WTC11 (cell line): ENCODE measurements around the gene LRRFIP1.

Source experiments
- ATF1 ChIP-seq: sonication (generic); formaldehyde crosslinking; IDR thresholded peaks from 2 replicates; pipeline ENCODE4 v1.8.1; 2023; ENCODE audit warnings: mild to moderate bottlenecking, moderate library complexity, missing genetic modification reagents
- CTCF ChIP-seq: fragments of 200-600 bp; IDR thresholded peaks from 2 replicates; pipeline ENCODE4 v1.8.0; 2022; ENCODE audit warnings: antibody characterized with exemption
- EMX1 ChIP-seq: fragments of 250-450 bp; sonication (Bioruptor Pico); IDR thresholded peaks from 2 replicates; pipeline ENCODE4 v1.8.0; 2021; ENCODE audit warnings: mild to moderate bottlenecking
- KAT7 ChIP-seq: sonication (generic); formaldehyde crosslinking; IDR thresholded peaks from 2 replicates; pipeline ENCODE4 v1.8.1; 2023; ENCODE audit warnings: missing genetic modification reagents, mild to moderate bottlenecking, borderline replicate concordance
- MYBL2 ChIP-seq: sonication (generic); formaldehyde crosslinking; IDR thresholded peaks from 2 replicates; pipeline ENCODE4 v1.8.1; 2023; ENCODE audit warnings: mild to moderate bottlenecking, moderate library complexity, missing genetic modification reagents
- SMAD4 ChIP-seq: sonication (generic); formaldehyde crosslinking; IDR thresholded peaks from 2 replicates; pipeline ENCODE4 v1.8.0; 2022; ENCODE audit warnings: mild to moderate bottlenecking, missing genetic modification reagents
- STAT6 ChIP-seq: sonication (generic); formaldehyde crosslinking; conservative IDR thresholded peaks from 2 replicates; pipeline ENCODE4 v1.8.1; 2023; ENCODE audit warnings: mild to moderate bottlenecking, low read depth, missing genetic modification reagents, moderate library complexity
- TP53 ChIP-seq: sonication (generic); formaldehyde crosslinking; IDR thresholded peaks from 2 replicates; pipeline ENCODE4 v1.8.1; 2023; ENCODE audit warnings: mild to moderate bottlenecking, missing genetic modification reagents
- ZNF423 ChIP-seq: fragments of 250-450 bp; sonication (Bioruptor Pico); IDR thresholded peaks from 2 replicates; pipeline ENCODE4 v2.1.2; 2022; ENCODE audit warnings: mild to moderate bottlenecking, moderate library complexity
- TF ChIP-seq, protein P1 (sequence below): sonication (generic); formaldehyde crosslinking; IDR thresholded peaks from 2 replicates; pipeline ENCODE4 v1.8.0; 2022; ENCODE audit warnings: missing genetic modification reagents
- TF ChIP-seq, protein P2 (sequence below): sonication (generic); formaldehyde crosslinking; IDR thresholded peaks from 2 replicates; pipeline ENCODE4 v1.8.0; 2022; ENCODE audit warnings: mild to moderate bottlenecking, missing genetic modification reagents
- TF ChIP-seq, protein P3 (sequence below): sonication (generic); formaldehyde crosslinking; IDR thresholded peaks from 2 replicates; pipeline ENCODE4 v1.8.1; 2023; ENCODE audit warnings: mild to moderate bottlenecking, missing genetic modification reagents

- TF ChIP-seq MYBL2 (CRISPR knock-in tag) (no peak), CTCF (no peak), STAT6 (no peak), TP53 (no peak), SMAD4 (no peak), ZNF423 (CRISPR knock-in tag) (no peak), ATF1 (CRISPR knock-in tag) (no peak), EMX1 (CRISPR knock-in tag) (no peak), KAT7 (CRISPR knock-in tag) (no peak)
- TF ChIP-seq, protein P1, sequence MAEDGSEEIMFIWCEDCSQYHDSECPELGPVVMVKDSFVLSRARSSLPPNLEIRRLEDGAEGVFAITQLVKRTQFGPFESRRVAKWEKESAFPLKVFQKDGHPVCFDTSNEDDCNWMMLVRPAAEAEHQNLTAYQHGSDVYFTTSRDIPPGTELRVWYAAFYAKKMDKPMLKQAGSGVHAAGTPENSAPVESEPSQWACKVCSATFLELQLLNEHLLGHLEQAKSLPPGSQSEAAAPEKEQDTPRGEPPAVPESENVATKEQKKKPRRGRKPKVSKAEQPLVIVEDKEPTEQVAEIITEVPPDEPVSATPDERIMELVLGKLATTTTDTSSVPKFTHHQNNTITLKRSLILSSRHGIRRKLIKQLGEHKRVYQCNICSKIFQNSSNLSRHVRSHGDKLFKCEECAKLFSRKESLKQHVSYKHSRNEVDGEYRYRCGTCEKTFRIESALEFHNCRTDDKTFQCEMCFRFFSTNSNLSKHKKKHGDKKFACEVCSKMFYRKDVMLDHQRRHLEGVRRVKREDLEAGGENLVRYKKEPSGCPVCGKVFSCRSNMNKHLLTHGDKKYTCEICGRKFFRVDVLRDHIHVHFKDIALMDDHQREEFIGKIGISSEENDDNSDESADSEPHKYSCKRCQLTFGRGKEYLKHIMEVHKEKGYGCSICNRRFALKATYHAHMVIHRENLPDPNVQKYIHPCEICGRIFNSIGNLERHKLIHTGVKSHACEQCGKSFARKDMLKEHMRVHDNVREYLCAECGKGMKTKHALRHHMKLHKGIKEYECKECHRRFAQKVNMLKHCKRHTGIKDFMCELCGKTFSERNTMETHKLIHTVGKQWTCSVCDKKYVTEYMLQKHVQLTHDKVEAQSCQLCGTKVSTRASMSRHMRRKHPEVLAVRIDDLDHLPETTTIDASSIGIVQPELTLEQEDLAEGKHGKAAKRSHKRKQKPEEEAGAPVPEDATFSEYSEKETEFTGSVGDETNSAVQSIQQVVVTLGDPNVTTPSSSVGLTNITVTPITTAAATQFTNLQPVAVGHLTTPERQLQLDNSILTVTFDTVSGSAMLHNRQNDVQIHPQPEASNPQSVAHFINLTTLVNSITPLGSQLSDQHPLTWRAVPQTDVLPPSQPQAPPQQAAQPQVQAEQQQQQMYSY: no peak
- TF ChIP-seq, protein P2, sequence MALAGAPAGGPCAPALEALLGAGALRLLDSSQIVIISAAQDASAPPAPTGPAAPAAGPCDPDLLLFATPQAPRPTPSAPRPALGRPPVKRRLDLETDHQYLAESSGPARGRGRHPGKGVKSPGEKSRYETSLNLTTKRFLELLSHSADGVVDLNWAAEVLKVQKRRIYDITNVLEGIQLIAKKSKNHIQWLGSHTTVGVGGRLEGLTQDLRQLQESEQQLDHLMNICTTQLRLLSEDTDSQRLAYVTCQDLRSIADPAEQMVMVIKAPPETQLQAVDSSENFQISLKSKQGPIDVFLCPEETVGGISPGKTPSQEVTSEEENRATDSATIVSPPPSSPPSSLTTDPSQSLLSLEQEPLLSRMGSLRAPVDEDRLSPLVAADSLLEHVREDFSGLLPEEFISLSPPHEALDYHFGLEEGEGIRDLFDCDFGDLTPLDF (CRISPR knock-in tag): no peak
- TF ChIP-seq, protein P3, sequence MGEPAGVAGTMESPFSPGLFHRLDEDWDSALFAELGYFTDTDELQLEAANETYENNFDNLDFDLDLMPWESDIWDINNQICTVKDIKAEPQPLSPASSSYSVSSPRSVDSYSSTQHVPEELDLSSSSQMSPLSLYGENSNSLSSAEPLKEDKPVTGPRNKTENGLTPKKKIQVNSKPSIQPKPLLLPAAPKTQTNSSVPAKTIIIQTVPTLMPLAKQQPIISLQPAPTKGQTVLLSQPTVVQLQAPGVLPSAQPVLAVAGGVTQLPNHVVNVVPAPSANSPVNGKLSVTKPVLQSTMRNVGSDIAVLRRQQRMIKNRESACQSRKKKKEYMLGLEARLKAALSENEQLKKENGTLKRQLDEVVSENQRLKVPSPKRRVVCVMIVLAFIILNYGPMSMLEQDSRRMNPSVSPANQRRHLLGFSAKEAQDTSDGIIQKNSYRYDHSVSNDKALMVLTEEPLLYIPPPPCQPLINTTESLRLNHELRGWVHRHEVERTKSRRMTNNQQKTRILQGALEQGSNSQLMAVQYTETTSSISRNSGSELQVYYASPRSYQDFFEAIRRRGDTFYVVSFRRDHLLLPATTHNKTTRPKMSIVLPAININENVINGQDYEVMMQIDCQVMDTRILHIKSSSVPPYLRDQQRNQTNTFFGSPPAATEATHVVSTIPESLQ: no peak
These were observed 3.7 kb upstream of the LRRFIP1 start for GRCh38 chr2:237623428-237624403.
